Cardiac septum (tissue), 1 donor: Measurements from ENCODE around the gene REPIN1. TPM values are rescaled to one million over a fixed set of nuclear protein-coding genes. Genes with fewer than 3 reads are reported as not detected.

Experiments
- DNase-seq: peaks from one replicate; pipeline ENCODE4 v3.0.0-alpha.2; 2020; ENCODE audit warnings: low spot score
- intact Hi-C: fragments of 100-400 bp; cut with DNase I; formaldehyde crosslinking; loops from one replicate; pipeline ENCODE4 v1.14.0; 2022
- total RNA-seq: library from RNA; stranded (reverse); fragmentation: NEBNext Ultra II Directional; extraction: Animal tissue kit (Norgen Biotek cat#: 25700); gene quantifications from one replicate; pipeline ENCODE4 v1.2.1, GENCODE V29; 2021
- donor health status: DM: no; HTN: no; CAD: no.

REPIN1 gene
- total RNA-seq, 1 donor from 2014 or later = 85.5 TPM

DNA sequence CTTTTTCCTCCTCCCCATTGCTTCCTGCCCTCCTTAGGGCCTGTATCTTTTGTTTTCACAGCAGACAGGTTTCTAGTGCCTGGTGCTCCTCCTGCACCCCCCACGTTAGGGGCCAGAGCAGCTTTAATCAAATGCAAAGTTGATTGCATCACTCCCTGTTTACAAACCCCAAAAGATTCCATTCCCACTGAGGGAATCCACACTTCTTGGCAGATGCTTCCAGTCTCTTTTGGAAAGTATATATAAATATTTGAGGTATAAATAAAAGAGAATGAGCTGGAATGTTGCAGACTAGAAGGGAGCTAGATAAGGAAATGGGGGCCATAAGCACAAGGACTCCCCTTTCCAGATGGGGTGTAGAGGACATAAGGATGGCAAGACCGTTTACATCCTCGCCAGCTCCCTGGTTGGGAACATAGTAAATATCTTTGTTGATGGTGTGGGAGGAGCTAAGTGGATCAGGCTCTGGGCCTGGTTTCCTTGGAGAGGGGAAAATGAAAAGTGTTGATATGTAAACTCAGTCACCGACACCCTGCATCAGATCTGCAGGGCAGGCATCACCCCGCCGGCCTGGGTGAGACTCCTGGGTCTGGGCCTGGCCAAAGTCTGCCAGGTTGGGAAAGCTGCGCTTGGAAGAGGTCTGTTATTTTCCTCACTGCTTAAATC is 33.4 kb upstream of the REPIN1 start:
- intact Hi-C loops = no loop called here

DNA sequence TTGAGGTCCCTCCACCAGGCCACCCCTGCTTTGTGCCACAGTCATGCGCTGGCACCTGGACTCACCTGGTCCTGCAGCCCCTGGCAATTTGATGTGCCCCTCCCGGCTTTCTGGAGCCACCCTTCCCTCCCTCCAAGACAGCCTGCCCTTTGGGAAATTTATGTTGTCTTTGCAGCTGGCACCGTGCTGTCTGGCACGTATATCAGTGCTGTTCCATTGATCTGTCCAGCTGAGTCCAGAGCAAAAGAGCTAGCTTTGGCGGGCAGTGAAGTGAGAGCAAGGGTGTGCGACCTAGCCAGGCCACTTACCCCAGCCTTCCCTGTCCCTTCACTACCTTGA is 32.9 kb upstream of the REPIN1 start:
- no peak for DNase-seq
- intact Hi-C loops = no loop called here

More for the DNA sequence above, 33.4 kb upstream of the REPIN1 start:
- DNase-seq = no peak

DNA sequence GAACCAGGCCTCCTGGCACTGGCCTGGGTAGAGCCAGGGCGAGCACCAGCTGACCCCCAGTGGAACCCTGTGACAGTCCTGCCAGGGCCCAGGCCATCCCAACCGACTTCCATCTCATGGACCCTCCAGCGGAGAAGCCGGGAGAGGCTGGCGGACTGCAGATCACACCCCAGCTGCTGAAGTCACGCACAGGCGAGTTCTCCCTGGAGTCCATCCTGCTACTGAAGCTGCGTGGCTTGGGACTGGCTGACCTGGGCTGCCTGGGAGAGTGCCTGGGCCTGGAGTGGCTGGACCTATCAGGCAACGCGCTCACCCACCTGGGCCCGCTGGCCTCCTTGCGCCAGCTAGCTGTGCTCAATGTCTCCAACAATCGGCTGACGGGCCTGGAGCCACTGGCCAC is 31.9 kb upstream of the REPIN1 start:
- DNase-seq = no peak
- intact Hi-C loops = no loop called here

DNA sequence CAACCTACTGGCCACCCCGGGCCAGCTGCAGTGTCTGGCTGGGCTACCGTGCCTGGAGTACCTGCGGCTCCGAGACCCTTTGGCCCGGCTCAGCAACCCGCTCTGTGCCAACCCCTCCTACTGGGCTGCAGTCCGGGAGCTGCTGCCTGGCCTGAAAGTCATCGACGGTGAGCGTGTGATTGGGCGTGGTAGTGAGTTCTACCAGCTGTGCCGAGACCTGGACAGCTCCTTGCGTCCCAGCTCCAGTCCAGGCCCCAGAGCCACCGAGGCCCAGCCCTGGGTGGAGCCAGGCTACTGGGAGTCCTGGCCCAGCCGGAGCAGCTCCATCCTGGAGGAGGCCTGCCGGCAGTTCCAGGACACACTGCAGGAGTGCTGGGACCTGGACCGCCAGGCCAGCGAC is 31.4 kb upstream of the REPIN1 start:
- intact Hi-C loops = no loop called here
- no peak for DNase-seq

DNA sequence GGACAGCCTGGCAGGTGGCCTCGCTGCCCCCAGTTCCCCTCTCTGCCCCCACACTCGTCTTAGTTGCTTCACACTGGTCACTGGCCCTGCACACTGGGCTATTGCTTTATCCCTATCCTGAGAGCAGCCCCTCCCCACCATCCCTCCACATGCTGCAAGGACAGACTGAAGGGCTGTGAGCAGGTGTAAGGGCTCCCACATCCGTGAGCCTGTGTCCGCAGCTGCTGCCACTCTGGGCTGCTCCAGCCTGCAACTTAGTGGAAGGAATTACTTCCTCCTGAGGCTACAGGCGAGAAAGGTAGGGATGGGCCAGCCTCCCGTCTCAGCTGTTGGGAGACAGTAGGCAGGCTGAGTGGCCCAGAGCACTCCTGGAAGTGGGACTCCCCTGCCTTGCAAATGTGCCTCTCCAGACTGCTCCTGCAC is 31.0 kb upstream of the REPIN1 start:
- intact Hi-C loops = no loop called here
- DNase-seq = no peak

DNA sequence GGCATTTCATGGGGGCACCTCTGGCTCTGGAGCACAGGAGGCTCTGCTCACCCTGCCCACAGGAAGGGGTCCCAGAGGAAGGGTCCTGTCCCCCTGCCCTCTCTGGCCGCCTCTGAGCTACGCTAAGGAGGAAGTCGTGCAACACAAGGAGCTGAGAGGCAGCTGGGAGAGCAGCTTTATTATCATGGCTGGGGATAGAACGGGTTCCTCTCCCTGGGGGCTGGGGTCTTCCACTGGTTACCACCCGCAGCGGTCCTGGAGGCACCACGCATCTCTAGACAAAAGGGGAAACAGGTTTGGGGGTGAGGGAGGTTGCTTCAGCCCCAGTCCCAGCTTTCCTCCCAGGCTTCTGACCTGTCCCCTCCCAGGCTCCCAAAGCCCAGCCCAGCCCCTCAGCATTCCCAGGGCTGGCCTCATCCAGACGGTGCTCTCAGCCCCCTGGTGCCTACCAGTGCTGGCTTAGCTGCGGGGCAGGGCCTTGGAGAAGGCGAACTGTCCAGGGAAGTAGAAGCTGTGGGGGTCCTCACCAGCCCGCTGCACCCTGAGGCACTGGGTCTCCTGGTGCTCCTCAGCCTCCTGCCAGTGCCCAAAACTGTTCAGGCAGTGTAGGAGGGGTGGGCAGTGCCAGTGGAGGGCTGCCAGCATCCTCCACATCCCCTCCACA is 30.3 kb upstream of the REPIN1 start:
- DNase-seq = no peak

DNA sequence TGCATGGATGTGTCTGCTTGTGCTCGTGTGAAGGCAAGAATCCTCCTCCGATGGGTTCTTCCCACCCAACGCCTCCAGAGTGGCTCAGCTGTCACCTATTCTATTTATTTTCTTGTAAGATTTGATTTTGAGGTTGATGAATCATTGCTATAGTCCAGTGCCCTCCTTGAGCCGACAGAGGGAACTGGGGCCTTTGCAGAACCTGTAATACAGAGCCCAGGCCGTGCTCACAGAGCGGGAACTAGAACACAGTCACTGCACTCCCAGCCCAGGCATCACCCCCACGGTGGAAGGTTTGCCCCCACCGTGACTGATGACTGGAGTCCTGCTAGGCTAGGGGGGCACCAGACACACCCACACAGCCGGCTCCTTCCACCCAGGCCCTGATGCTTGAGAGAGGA is 29.2 kb upstream of the REPIN1 start:
- intact Hi-C loops = no loop called here
- no peak for DNase-seq

More for the DNA sequence above, 30.3 kb upstream of the REPIN1 start:
- intact Hi-C loops = no loop called here

DNA sequence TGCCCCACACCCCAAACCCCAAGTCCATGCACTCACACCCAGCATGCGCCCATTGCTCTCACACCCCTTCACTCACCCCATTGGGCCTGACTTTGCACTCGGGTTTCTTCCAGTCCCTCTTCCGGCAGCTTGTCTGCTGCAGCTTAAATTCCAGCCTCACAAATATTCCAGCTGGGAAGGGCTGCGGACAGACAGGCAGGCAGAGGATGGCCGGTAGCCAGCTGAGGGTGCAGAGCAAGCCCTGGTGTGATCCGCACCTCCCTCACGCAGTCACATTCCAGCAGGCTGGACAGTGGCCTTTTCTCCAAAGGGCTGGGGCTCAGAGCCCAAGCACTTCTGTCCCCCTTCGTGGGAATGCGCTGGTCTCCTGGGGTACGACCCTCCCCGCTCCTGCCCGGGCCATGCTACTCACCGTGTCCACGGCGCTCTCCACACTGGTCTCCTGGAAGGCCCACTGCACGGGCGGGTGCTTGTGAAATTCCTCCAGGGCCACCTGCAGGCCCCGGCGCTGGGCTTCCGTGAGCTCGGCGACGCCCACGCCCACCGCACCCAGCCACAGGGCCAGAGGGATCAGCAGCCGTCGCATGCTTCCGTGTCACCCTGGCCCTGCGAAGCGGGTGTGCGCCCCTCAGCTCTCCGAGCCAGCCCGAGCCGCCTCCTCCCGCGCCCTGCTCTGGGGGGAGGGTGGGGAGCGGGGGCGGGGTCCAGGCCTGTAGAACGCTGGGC is 28.4 kb upstream of the REPIN1 start:
- intact Hi-C loops = loop anchor here (5.0 kb wide), 1 partner anchor 47 kb away; no protein-coding TSS in a partner anchor
- no peak for DNase-seq

DNA sequence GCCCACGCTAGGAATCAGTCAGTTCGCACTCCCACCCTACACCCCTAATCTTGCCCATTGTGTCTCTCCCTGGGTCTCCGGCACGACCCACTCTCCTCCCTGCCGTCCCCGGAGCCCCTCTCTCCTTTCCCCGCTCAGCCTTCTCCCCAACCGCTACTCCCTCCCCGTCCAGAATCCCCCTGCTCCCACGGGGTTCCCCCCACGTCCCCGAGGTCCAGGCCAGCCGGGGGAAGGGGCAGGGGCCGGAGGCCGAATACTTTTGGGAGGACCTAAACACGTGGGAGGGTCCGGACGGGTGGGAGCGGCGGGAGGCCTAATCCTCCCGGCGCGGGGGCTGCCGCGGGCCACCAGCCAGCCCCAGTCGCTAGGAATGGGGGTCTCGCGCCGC is 27.8 kb upstream of the REPIN1 start:
- intact Hi-C loops = loop anchor here (5.0 kb wide), 1 partner anchor 46 kb away; no protein-coding TSS in a partner anchor
- no peak for DNase-seq

DNA sequence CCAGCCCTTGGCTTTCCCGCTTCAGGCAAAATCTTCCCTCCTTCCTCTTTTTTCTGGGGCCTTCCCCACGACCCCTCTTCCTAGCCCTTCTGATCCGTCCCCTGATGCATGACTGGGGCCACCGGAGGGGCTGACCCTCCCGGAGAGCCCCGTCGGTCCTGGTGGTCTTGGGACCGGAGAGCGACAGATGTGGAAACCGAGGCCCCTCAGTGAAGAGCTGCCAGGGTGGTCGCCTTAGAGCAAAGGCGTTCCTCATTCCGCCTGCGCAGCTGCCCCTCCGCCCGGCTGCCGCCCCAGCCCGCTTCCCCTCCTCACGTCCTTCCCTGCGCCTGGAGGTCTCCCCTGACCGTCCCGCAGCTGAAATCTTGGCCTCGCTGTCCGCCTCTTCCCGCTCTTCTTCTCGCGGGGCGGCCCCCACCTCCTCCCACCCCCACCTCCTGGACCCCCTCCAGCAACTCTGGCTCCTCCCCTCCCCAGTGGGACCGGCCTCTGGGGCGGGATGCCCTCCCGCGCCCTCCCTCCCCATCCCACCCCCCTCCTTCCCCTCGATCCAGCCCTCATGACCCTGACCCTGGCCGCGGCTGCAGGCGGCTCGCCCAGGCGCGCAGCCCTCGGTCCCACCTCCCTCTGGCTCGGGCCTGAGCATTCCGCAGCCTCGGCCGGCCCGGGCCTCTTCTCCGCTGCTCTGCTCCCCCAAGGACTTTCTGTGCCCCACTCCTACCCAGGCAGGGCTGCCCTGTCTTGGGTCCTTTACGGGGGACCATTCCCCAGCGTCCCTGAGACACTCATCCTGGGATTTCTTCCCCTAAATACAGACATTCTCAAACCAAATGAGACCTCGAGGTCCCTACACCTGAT is 27.1 kb upstream of the REPIN1 start, which contains the start of gene RARRES2:
TSS of gene RARRES2 (minus strand) at position 367 of the 858 bp plus-strand sequence. CDS start 1,020 bp downstream, outside the sequence.
- intact Hi-C loops = loop anchor here (5.0 kb wide), 1 partner anchor 46 kb away; no protein-coding TSS in a partner anchor
- DNase-seq = no peak

DNA sequence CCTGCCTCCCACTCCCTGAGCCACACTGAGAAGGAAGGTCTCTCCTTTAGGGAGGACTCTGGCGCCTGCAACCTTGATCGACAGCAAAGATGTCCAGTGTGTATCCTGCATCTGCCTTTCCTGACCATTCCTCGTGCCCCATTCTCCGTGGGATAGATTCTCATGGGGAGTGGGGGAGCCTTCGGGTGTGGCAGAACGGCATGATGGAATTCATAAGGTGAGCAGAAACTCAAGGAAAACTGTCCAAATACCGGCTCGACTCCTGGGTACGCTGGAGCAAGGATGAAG is 26.6 kb upstream of the REPIN1 start:
- intact Hi-C loops = loop anchor here (5.0 kb wide), 1 partner anchor 45 kb away; no protein-coding TSS in a partner anchor
- no peak for DNase-seq

DNA sequence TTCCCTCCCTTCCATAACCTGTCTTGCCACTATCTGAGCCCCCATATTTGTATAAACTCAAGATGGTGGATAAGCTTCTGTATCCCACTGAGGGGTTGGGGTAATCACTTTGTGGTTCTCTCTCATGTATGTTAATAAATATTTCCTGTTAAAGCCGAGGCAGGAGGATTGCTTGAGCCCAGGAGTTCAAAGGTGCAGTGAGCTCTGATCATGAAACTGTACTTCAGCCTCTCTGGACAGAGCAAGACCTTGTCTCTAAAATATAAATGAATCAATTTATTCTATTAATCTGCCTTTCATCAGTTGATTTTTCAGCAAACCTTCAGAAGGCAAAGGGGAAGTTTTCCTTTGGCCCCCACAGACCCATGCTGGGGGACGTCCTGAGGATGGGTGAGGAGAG is 25.4 kb upstream of the REPIN1 start:
- intact Hi-C loops = loop anchor here (5.0 kb wide), 1 partner anchor 44 kb away; no protein-coding TSS in a partner anchor
- DNase-seq = no peak

DNA sequence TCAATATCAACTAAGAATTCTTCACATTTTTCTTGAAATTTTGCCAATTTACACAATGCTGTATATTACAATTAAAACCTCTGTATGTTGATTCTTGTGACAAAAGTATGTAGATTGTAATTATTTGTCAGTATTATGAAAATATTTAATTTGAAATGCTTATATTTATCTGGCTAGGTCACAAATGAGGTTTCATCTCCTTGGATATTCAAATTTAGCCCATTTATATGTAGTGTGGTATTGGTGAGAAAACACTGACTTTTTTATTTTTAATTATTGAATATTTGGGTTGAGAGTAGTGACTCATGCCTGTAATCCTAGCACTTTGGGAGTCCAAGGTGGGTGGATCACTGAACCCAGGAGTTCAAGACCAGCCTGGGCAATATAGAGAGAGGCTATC is 24.3 kb upstream of the REPIN1 start:
- intact Hi-C loops = loop anchor here (5.0 kb wide), 1 partner anchor 43 kb away; no protein-coding TSS in a partner anchor
- no peak for DNase-seq

DNA sequence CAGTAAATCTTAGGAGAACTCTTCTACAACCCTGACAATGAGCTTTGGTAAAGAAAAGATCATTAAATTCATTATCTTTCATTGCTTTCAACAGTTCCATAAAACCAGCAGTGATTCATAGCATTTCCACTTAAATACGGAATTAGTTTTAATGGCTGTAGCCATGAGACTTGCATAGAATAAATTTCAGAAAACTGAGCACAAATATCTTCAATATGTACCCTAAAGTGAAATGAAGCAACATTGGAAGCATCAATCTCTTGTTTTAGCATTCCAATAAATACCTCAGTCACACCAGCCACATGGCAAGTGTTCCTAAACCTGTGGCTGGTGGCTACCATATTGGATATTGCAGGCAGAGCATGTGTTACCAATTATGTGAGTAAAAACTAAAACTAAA is 23.6 kb upstream of the REPIN1 start:
- intact Hi-C loops = no loop called here
- no peak for DNase-seq

DNA sequence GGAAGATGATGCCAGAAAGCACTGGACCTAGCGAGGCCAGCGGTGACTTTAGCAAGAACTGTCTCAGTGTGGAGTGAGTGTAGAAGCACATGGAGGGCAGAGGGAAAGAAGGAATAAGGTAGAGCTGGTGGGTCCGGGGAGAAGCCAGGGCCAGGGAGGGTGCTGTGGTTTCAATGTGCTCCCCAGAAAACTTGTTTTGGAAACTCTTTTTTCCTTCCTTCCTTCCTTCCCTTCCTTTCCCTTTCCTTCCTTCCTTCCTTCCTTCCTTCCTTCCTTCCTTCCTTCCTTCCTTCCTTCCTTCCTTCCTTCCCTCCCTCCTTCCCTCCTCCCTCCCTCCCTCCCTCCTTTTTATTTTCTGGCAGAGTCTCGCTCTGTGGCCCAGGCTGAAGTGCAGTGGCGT is 21.7 kb upstream of the REPIN1 start:
- intact Hi-C loops = no loop called here
- DNase-seq = no peak

DNA sequence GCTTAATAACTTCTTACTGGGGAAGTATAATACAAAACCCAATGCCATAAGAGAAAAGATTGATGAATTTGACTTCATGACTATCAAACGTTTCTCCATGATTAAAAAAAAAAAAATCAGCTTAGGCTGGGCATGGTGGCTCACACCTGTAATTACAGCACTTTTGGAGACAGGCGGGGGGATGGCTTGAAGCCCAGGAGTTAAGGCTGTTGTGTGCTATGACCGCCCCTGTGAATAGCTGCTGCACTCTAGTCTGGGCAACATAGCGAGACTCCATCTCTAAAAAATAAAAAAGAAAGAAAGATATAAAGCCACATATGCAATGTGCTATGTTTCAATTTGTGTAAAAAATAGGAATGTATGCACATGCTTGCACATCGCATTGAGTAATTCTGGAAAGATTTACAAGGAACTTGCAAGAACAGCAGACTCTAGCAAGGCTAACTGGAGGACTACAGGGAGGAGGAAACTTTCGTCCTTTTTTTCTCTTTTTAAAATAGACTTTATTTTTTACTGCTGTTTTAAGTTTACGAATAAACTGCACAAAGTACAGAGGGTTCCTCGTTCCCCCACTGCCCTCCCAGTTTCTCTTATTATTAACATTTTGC is 16.9 kb upstream of the REPIN1 start:
- intact Hi-C loops = no loop called here
- DNase-seq = no peak

DNA sequence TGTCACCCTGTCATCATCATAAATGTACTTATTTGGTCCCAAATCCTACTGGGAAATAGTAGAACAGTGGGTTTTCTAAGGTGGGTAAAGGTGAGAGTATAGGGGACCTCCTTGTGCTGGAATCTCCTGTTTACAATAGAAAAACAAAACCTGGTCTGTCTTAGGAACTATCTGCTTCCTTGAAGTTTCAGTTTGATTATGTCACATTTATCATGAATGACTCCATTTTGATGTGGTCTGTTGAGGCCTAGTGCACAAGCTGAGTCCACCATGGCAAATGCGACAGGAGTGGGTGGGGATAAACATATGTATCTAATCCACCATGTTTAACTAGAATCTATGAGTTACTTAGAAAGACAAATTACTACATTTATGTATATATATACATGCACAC is 13.0 kb upstream of the REPIN1 start:
- DNase-seq = no peak
- intact Hi-C loops = loop anchor here (5.0 kb wide), 1 partner anchor 67 kb away; no protein-coding TSS in a partner anchor

DNA sequence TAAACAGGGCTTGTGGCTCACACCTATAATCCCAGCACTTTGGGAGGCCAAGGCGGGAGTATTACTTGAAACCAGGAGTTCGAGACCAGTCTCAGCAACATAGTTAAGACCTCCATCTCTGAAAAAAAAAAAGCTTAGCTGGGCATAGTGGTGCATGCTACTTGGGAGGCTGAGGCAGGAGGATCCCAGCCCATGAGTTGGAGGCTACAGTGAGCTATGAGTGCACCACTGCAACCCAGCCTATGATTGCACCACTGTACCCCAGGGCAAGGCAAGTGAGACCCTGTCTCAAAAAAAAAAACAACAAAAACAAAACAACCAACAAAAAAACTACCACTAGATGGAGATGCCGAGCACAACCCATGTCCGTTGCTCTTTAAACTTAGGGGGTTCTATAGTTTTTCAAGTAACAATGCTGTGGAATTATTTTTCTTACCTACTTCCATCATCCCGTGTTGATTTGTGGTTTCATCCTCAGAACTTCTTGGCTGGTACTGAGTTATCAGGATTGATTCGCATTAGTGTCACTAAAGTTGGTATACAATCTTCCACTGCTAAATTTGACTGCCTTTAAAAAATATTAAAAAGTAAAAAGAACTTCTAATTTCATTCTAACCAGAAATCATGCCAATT is 12.2 kb upstream of the REPIN1 start:
- intact Hi-C loops = loop anchor here (5.0 kb wide), 1 partner anchor 66 kb away; no protein-coding TSS in a partner anchor
- no peak for DNase-seq

DNA sequence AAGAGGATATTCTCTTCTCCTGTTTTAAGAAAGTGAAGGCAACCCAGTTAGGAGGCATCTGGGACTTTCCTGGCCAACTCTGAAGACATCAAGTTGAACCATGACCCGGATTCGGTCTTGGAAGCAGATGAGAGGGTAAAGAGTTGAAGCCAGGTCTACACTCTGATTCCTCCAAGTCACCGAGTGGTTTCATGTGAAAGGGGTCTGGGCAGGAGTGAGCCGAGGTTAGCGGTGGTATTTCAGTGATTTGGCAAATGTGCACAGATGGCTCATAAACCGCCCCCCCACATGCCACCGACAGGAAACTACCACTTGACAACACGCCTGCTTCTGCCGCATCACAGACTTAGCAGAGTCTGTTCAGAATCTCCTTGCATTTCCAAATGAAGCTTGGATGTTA is 11.4 kb upstream of the REPIN1 start:
- DNase-seq = no peak
- intact Hi-C loops = loop anchor here (5.0 kb wide), 1 partner anchor 65 kb away; no protein-coding TSS in a partner anchor
